PFSK-1 (cell line): Measurements from ENCODE around the gene INPP4A.

Source experiments
- FOXP2 ChIP-seq: optimal IDR thresholded peaks from 2 replicates; pipeline ENCODE3; 2011; ENCODE audit warnings: borderline replicate concordance, control low read depth, inconsistent platforms; ENCODE audit not compliant: insufficient read depth; ENCODE audit errors: extremely low read length, extremely low read depth
- POLR2AphosphoS5 ChIP-seq: IDR thresholded peaks from 2 replicates; pipeline ENCODE4 v1.6.1; 2012; ENCODE audit warnings: low read depth, mild to moderate bottlenecking, control low read depth, low read length, moderate library complexity
- REST ChIP-seq, 2 experiments: IDR thresholded peaks; 2 replicates each; pipeline versions ENCODE4 v1.6.1 to v1.8.0; 2011 to 2012; ENCODE audit warnings: low read depth in 2 of 2, low read length in 2 of 2, control low read depth in 1 of 2, inconsistent platforms in 1 of 2, mild to moderate bottlenecking in 1 of 2, moderate library complexity in 1 of 2; ENCODE audit not compliant: insufficient read depth in 1 of 2
- SIN3A ChIP-seq: IDR thresholded peaks from 2 replicates; pipeline ENCODE4 v1.6.1; 2012; ENCODE audit warnings: mild to moderate bottlenecking, low read length, moderate library complexity, borderline replicate concordance; ENCODE audit not compliant: insufficient read depth
- TAF1 ChIP-seq: IDR thresholded peaks from 2 replicates; pipeline ENCODE4 v1.6.1; 2012; ENCODE audit warnings: low read length, control low read depth, borderline replicate concordance; ENCODE audit not compliant: insufficient read depth

Gene INPP4A

GRCh38 chr2:98576666-98577312 is 132.1 kb downstream of the INPP4A start:
- TF ChIP-seq POLR2AphosphoS5 (no peak), SIN3A (no peak), REST (IDR thresholded peaks at IDR 0.05; ENCODE audit: insufficient read depth in 1 of 2, low read depth in 2 of 2, low read length in 2 of 2) (no peak), FOXP2 (no peak), TAF1 (no peak)

- TF ChIP-seq FOXP2 (no peak), POLR2AphosphoS5 (no peak), SIN3A (no peak), REST (IDR thresholded peaks at IDR 0.05; ENCODE audit: insufficient read depth in 1 of 2, low read depth in 2 of 2, low read length in 2 of 2) (no peak), TAF1 (no peak)
Measured at GRCh38 chr2:98577313-98577712, 132.7 kb downstream of the INPP4A start.

- TF ChIP-seq POLR2AphosphoS5, result no peak
- no peak for TF ChIP-seq TAF1
- no peak for TF ChIP-seq SIN3A
- no peak for TF ChIP-seq FOXP2
- no peak for TF ChIP-seq REST (IDR thresholded peaks at IDR 0.05; ENCODE audit: insufficient read depth in 1 of 2, low read depth in 2 of 2, low read length in 2 of 2)
Measured at GRCh38 chr2:98578231-98578630, 133.6 kb downstream of the INPP4A start.

- TF ChIP-seq FOXP2 (no peak), REST (IDR thresholded peaks at IDR 0.05; ENCODE audit: insufficient read depth in 1 of 2, low read depth in 2 of 2, low read length in 2 of 2) (no peak), TAF1 (no peak), SIN3A (no peak), POLR2AphosphoS5 (no peak)
Measured at GRCh38 chr2:98579926-98580325, 135.3 kb downstream of the INPP4A start.
